PC-3 (cell line): Measurements from ENCODE around the gene MATN4. TPM values are rescaled to one million over a fixed set of nuclear protein-coding genes. Genes with fewer than 3 reads are reported as not detected.

Experiments used
- ATAC-seq: fragments of 200-7000 bp; cut with Tn5 transposase; 2 replicates; pipeline ENCODE4 v1.9.1; 2020; ENCODE audit warnings: mild to moderate bottlenecking, moderate library complexity
- BruUV-seq: library from RNA; stranded (reverse); fragments of 400-500 nt; replicated peaks from 2 replicates; lab custom pipeline; 2021; lab: Mats Ljungman, UMichigan
- CTCF ChIA-PET: fragments of 300-600 bp; sonication (Branson Sonifier 250); formaldehyde crosslinking; loops from one replicate; lab custom pipeline; 2022; ENCODE audit warnings: antibody characterized with exemption; lab: Charles Lee
- POLR2A ChIA-PET: fragments of 300-600 bp; sonication (Branson Sonifier 250); formaldehyde crosslinking; loops from one replicate; lab custom pipeline; 2022; ENCODE audit warnings: antibody characterized with exemption; ENCODE audit not compliant: unreplicated experiment; lab: Charles Lee
- DNase-seq: peaks from one replicate; pipeline ENCODE4 v3.0.0-alpha.2; 2015
- H2AFZ ChIP-seq: fragments of 300-600 bp; sonication (generic); 2 replicates; pipeline ENCODE4 v1.6.0; 2016; ENCODE audit warnings: antibody characterized with exemption, low read length
- H3F3A ChIP-seq: fragments of 300-600 bp; sonication (generic); one replicate; pipeline ENCODE4 v1.6.0; 2017; ENCODE audit warnings: antibody characterized with exemption, low read length, control low read depth, mild to moderate bottlenecking; ENCODE audit not compliant: unreplicated experiment
- H3K27ac ChIP-seq: fragments of 300-600 bp; sonication (generic); 2 replicates; pipeline ENCODE4 v1.5.1; 2016; ENCODE audit warnings: mild to moderate bottlenecking, low read length
- H3K27me3 ChIP-seq: fragments of 300-600 bp; sonication (generic); 2 replicates; pipeline ENCODE4 v1.6.1; 2016; ENCODE audit warnings: low read length, mixed read lengths
- H3K36me3 ChIP-seq: fragments of 300-600 bp; sonication (generic); 2 replicates; pipeline ENCODE4 v1.6.1; 2016; ENCODE audit warnings: low read depth, mixed run types, low read length, mixed read lengths
- H3K4me1 ChIP-seq: fragments of 300-600 bp; sonication (generic); 2 replicates; pipeline ENCODE4 v1.5.1; 2016; ENCODE audit warnings: low read length; ENCODE audit not compliant: insufficient read depth
- H3K4me2 ChIP-seq: fragments of 300-600 bp; sonication (generic); 2 replicates; pipeline ENCODE4 v1.6.0; 2016; ENCODE audit warnings: low read length
- H3K4me3 ChIP-seq: fragments of 300-600 bp; sonication (generic); 2 replicates; pipeline ENCODE4 v1.5.1; 2016; ENCODE audit warnings: mild to moderate bottlenecking, low read length, mixed read lengths
- H3K79me2 ChIP-seq: fragments of 300-600 bp; sonication (generic); 2 replicates; pipeline ENCODE4 v1.6.1; 2017; ENCODE audit warnings: low read length, mixed read lengths
- H3K9ac ChIP-seq: fragments of 300-600 bp; sonication (generic); 2 replicates; pipeline ENCODE4 v1.6.0; 2016; ENCODE audit warnings: mild to moderate bottlenecking, low read length
- H3K9me2 ChIP-seq: fragments of 300-600 bp; sonication (generic); replicated peaks from 2 replicates; pipeline ENCODE4 v1.6.1; 2016; ENCODE audit warnings: mixed run types, low read length, mixed read lengths
- H3K9me3 ChIP-seq: fragments of 300-600 bp; sonication (generic); 2 replicates; pipeline ENCODE4 v1.6.1; 2016; ENCODE audit warnings: low read length, mixed read lengths
- H4K20me1 ChIP-seq: fragments of 300-600 bp; sonication (generic); 2 replicates; pipeline ENCODE4 v1.6.1; 2016; ENCODE audit warnings: low read length, mixed read lengths
- EZH2 ChIP-seq: fragments of 300-600 bp; sonication (generic); IDR thresholded peaks from one replicate; pipeline ENCODE4 v1.6.1; 2017; ENCODE audit warnings: antibody characterized with exemption, mild to moderate bottlenecking, low read length; ENCODE audit not compliant: unreplicated experiment
- EZH2phosphoT487 ChIP-seq: fragments of 300-600 bp; sonication (generic); IDR thresholded peaks from 2 replicates; pipeline ENCODE4 v1.6.1; 2018; ENCODE audit warnings: mild to moderate bottlenecking, antibody characterized with exemption, low read length, borderline replicate concordance
- intact Hi-C: fragments of 100-400 bp; cut with micrococcal nuclease; formaldehyde crosslinking; loops from 2 replicates; pipeline ENCODE4 v1.9.0; 2023
- total RNA-seq: library from RNA; depleted of rRNA; stranded (reverse); fragments of >200 nt; gene quantifications from 2 replicates; pipeline ENCODE4 v1.2.3, GENCODE V29; 2014
- TF ChIP-seq, protein P1 (sequence below): fragments of 300-600 bp; sonication (generic); conservative IDR thresholded peaks from 2 replicates; pipeline ENCODE4 v1.5.1; 2017; ENCODE audit warnings: antibody characterized with exemption, low read depth, mild to moderate bottlenecking, low read length

MATN4 gene
- total RNA-seq, 1 experiment from 2014 or later = 0.33 TPM

DNA sequence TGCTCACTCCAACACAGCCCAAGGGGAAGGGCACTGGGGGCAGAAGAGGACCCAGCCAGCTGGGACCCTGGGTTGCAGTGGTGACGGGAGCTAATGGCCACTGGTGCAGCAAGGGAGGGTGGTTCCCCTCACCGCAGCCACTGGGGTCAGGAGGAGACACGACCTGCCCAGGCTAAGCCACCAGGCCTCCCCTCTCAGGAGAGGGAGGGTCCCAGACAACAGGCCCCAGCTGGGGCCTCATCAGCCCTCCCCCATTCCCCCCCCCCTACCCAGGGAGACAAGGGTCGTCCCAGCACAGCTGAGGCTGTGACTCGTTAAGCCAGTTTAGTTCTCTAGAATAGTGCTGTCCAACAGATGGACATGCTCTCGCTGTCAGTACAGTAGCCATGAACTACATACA, 17.3 kb upstream of the MATN4 start:
- no peak overlapping the region for H3K9ac ChIP-seq
- intact Hi-C loops = no loop called here
- H3K9me2 ChIP-seq = no peaks in the 10 kb centered on the region
- H4K20me1 ChIP-seq = peaks cover 16% of the 10 kb centered on the region; the same call in 1 of the 2 replicates
- BruUV-seq = no TSS peak
- TF ChIP-seq EZH2phosphoT487 (no peak), EZH2 (no peak)
- TF ChIP-seq, protein P1, sequence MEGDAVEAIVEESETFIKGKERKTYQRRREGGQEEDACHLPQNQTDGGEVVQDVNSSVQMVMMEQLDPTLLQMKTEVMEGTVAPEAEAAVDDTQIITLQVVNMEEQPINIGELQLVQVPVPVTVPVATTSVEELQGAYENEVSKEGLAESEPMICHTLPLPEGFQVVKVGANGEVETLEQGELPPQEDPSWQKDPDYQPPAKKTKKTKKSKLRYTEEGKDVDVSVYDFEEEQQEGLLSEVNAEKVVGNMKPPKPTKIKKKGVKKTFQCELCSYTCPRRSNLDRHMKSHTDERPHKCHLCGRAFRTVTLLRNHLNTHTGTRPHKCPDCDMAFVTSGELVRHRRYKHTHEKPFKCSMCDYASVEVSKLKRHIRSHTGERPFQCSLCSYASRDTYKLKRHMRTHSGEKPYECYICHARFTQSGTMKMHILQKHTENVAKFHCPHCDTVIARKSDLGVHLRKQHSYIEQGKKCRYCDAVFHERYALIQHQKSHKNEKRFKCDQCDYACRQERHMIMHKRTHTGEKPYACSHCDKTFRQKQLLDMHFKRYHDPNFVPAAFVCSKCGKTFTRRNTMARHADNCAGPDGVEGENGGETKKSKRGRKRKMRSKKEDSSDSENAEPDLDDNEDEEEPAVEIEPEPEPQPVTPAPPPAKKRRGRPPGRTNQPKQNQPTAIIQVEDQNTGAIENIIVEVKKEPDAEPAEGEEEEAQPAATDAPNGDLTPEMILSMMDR = no peak
- peaks cover 48% of the 10 kb centered on the region for H3K36me3 ChIP-seq
- H3K4me2 ChIP-seq = no peak overlapping the region
- no peak overlapping the region for H3K27ac ChIP-seq
- no peaks in the 10 kb centered on the region for H3K9me3 ChIP-seq
- DNase-seq (no peak), ATAC-seq (no peak)
- ChIA-PET POLR2A (no interaction called here), CTCF (no interaction called here)
- no peak overlapping the region for H3K4me3 ChIP-seq
- no peaks in the 10 kb centered on the region for H3K27me3 ChIP-seq
- no peak overlapping the region for H2AFZ ChIP-seq
- peaks cover 14% of the 10 kb centered on the region for H3K4me1 ChIP-seq
- H3K79me2 ChIP-seq = 0 out of 2 replicates have a peak, but pooled peaks cover 5% of the 10 kb centered on the region
- no peaks in the 10 kb centered on the region for H3F3A ChIP-seq

DNA sequence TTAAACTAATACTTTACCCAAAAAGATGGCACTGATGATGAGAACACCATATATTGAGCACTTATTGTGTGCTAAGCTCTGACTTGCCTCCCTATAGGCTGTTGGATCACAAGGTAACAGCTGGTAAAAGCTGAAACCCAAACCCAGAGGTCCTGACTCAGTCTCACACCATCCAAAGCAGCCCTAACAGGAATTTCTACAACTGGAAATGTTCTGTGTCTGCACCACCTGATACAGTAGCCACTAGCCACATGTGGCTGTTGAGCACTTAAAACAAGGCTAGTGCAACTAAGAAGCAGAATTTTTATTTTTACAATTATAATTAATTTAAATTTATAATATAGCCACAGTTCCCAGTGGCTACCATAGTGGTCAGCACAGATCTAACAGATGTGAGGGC, 15.6 kb upstream of the MATN4 start:
- H3K36me3 ChIP-seq = peaks cover 31% of the 10 kb centered on the region
- peak; percentile 40; the same call in 1 of the 2 replicates for ATAC-seq
- no TSS peak for BruUV-seq
- H3K4me1 ChIP-seq = peaks cover 9% of the 10 kb centered on the region
- H2AFZ ChIP-seq = no peak overlapping the region
- CTCF ChIA-PET = interaction anchor here (0.6 to 2.0 kb wide), 6 partner anchors 10 to 246 kb away, joined by 3 to 34 read pairs (median 3); partner anchors contain the start of gene SYS1
- TF ChIP-seq EZH2 = no peak
- TF ChIP-seq EZH2phosphoT487 = no peak
- TF ChIP-seq, protein P1 = no peak
- no peak overlapping the region for H3K4me3 ChIP-seq
- H3K79me2 ChIP-seq = 0 out of 2 replicates have a peak, but pooled peaks cover 5% of the 10 kb centered on the region
- POLR2A ChIA-PET = interaction anchor here (1.0 kb wide), 1 partner anchor 14 kb away, joined by 3 read pairs; no protein-coding TSS in a partner anchor
- H3F3A ChIP-seq = no peaks in the 10 kb centered on the region
- no peaks in the 10 kb centered on the region for H3K9me3 ChIP-seq
- peak; percentile 64 for DNase-seq
- 0 out of 2 replicates have a peak, but pooled peaks cover 7% of the 10 kb centered on the region for H4K20me1 ChIP-seq
- intact Hi-C loops = loop anchor here (2.0 kb wide), 1 partner anchor 39 kb away; the partner anchor contains the start of gene SYS1
- no peak overlapping the region for H3K9ac ChIP-seq
- no peaks in the 10 kb centered on the region for H3K9me2 ChIP-seq
- no peak overlapping the region for H3K27ac ChIP-seq
- no peak overlapping the region for H3K4me2 ChIP-seq
- no peaks in the 10 kb centered on the region for H3K27me3 ChIP-seq

DNA sequence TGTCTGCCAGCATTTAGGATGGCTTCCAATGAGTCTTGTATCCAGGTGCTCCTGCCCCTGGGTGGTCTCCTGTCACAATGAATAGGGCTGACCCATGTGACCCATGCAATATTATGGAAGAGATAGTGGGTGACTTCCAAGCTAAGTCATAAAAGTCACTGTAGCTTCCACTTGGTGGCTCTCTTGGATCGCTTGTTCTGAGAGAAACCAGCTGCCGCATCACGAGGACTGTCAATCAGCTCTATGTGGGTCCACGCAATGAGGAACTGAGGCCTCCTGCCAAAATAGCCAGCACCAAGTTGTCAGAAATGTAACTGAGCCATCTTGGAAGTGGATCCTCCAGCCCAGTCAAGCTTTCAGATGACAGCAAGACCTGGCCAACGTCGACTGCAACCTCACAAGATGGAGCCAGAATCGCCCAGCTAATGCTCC, 14.9 kb upstream of the MATN4 start:
- Histone ChIP-seq H3K9ac (no peak overlapping the region), H3K4me3 (no peak overlapping the region), H3K9me3 (no peaks in the 10 kb centered on the region), H4K20me1 (0 out of 2 replicates have a peak, but pooled peaks cover 2% of the 10 kb centered on the region), H3K4me1 (peaks cover 9% of the 10 kb centered on the region), H3K4me2 (no peak overlapping the region), H3K27me3 (no peaks in the 10 kb centered on the region), H2AFZ (no peak overlapping the region), H3F3A (no peaks in the 10 kb centered on the region), H3K79me2 (0 out of 2 replicates have a peak, but pooled peaks cover 2% of the 10 kb centered on the region), H3K36me3 (peaks cover 24% of the 10 kb centered on the region), H3K27ac (no peak overlapping the region), H3K9me2 (no peaks in the 10 kb centered on the region)
- POLR2A ChIA-PET = interaction anchor here (0.6 to 1.0 kb wide), 2 partner anchors 14 to 49 kb away, joined by 3 read pairs; no protein-coding TSS in a partner anchor
- intact Hi-C loops = loop anchor here (2.0 kb wide), 1 partner anchor 40 kb away; the partner anchor contains the start of gene SYS1
- peak; percentile 70 for DNase-seq
- CTCF ChIA-PET = interaction anchor here (0.5 to 2.0 kb wide), 16 partner anchors 9 to 245 kb away, joined by 3 to 34 read pairs (median 4); partner anchors contain the start of gene SYS1
- peak; percentile 54 for ATAC-seq
- BruUV-seq = no TSS peak
- TF ChIP-seq, protein P1 = peak; percentile 63
- TF ChIP-seq EZH2 = no peak
- no peak for TF ChIP-seq EZH2phosphoT487
